ENCODE data around the gene DOCK2.
"Not testable (repeated sequence)": the region's sequence is repeated elsewhere in the genome, so short reads cannot be mapped to it uniquely, and the experiment has no call there.

The DOCK2 gene

GRCh38 chr5:169762338-169763095, 125.4 kb downstream of the DOCK2 start:
- DNase-seq = peak; percentile 57

GRCh38 chr5:169763376-169764017, 126.4 kb downstream of the DOCK2 start:
- no peak for DNase-seq

- no peak for DNase-seq
Observed at GRCh38 chr5:169764018-169764378, 126.9 kb downstream of the DOCK2 start.

GRCh38 chr5:169765176-169765996, 128.3 kb downstream of the DOCK2 start:
- DNase-seq = peak; percentile 24

GRCh38 chr5:169766943-169767342, 129.9 kb downstream of the DOCK2 start:
- not testable (repeated sequence) for DNase-seq

- no peak for DNase-seq
Observed at GRCh38 chr5:169767938-169768337, 130.9 kb downstream of the DOCK2 start.

GRCh38 chr5:169768416-169768815, 131.3 kb downstream of the DOCK2 start:
- no peak for DNase-seq

- DNase-seq = no peak
Observed at GRCh38 chr5:169770109-169770508, 133.0 kb downstream of the DOCK2 start.

- DNase-seq = no peak
Observed at GRCh38 chr5:169772256-169772655, 135.2 kb downstream of the DOCK2 start.

- DNase-seq = no peak
Observed at GRCh38 chr5:169772688-169773087, 135.6 kb downstream of the DOCK2 start.

- no peak for DNase-seq
Observed at GRCh38 chr5:169777159-169777558, 140.1 kb downstream of the DOCK2 start.

- no peak for DNase-seq
Observed at GRCh38 chr5:169778622-169779596, 141.8 kb downstream of the DOCK2 start.

- DNase-seq = no peak
Observed at GRCh38 chr5:169781420-169782345, 144.6 kb downstream of the DOCK2 start.

GRCh38 chr5:169785771-169786618, 148.9 kb downstream of the DOCK2 start:
- peak; percentile 78 for DNase-seq

- peak; percentile 48 for DNase-seq
Observed at GRCh38 chr5:169788168-169788567, 151.1 kb downstream of the DOCK2 start.

- DNase-seq = no peak
Observed at GRCh38 chr5:169789417-169789940, 152.4 kb downstream of the DOCK2 start.

- peak; percentile 67 for DNase-seq
Observed at GRCh38 chr5:169791251-169791650, 154.2 kb downstream of the DOCK2 start.

GRCh38 chr5:169795338-169795737, 158.3 kb downstream of the DOCK2 start:
- DNase-seq = no peak

GRCh38 chr5:169796731-169797130, 159.7 kb downstream of the DOCK2 start:
- no peak for DNase-seq

- DNase-seq = no peak
Observed at GRCh38 chr5:169797577-169797976, 160.5 kb downstream of the DOCK2 start.

Measured in kidney glomerular epithelial cell (primary cell).